Measurements from ENCODE around the gene RAP1GAP. TPM values are rescaled to one million over a fixed set of nuclear protein-coding genes. Genes with fewer than 3 reads are reported as not detected.

The RAP1GAP gene
- total RNA-seq (2014; rRNA removed; shearing (Covaris generic)) (0.97 TPM in 1 of 2 replicates, not detected in the other), polyA plus RNA-seq (2016; fragmentation: Nextera tagmentation; extraction: Ambion mirVana) (0.41 and 0.67 TPM in 2 replicates)

- Histone ChIP-seq H3K9ac (peak within 1 kb of the TSS; percentile 15; the same call in 1 of the 2 replicates), H3K27ac (no peak within 1 kb of the TSS), H3F3A (ENCODE audit: insufficient read depth) (peaks cover 24% of the 10 kb centered on the region), H3K79me2 (ENCODE audit: insufficient read depth) (no peaks in the 10 kb centered on the region), H3K4me1 (ENCODE audit: insufficient read depth) (peaks cover 30% of the 10 kb centered on the region), H3K4me3 (peak within 1 kb of the TSS; percentile 48), H2AFZ (no peak within 1 kb of the TSS), H3K4me2 (ENCODE audit: unreplicated experiment) (peak within 1 kb of the TSS; percentile 15), H3K9me3 (ENCODE audit: low read depth) (no peaks in the 10 kb centered on the region), H4K20me1 (ENCODE audit: insufficient read depth) (no peaks in the 10 kb centered on the region), H3K9me2 (ENCODE audit: insufficient read depth) (no peaks in the 10 kb centered on the region), H3K36me3 (ENCODE audit: low read depth) (no peaks in the 10 kb centered on the region), H3K27me3 (replicated peaks; ENCODE audit: insufficient read depth) (peaks cover 14% of the 10 kb centered on the region)
- DNase-seq, result peak; percentile 46
- WGBS, 2 experiments (ENCODE audit: low coverage in 1 of 2, low lambda C conversion rate in 2 of 2, missing lambda C conversion rate in 2 of 2), result 3% methylated on average over 30 to 37 of the region's 64 CpGs
- TF ChIP-seq EZH2 (IDR thresholded peaks at IDR 0.05; ENCODE audit: insufficient read depth, poor library complexity, severe bottlenecking) (no peak), EZH2phosphoT487 (IDR thresholded peaks at IDR 0.05; ENCODE audit: insufficient read depth, low read depth) (no peak)
- in situ Hi-C loops (cut with MboI), result loop anchor here (10.0 kb wide), 1 partner anchor 435 kb away; no protein-coding TSS in a partner anchor
Measured at GRCh38 chr1:21669258-21670058, at the start of gene RAP1GAP. Gene RAP1GAP, minus strand, starts transcription at chr1:21669357. Its CDS starts 49,325 bp downstream, at chr1:21620032.

GRCh38 chr1:21716169-21716568 is 47.0 kb upstream of the RAP1GAP start:
- no peaks in the 10 kb centered on the region for H3K9me2 ChIP-seq (ENCODE audit: insufficient read depth)
- no peaks in the 10 kb centered on the region for H4K20me1 ChIP-seq (ENCODE audit: insufficient read depth)
- peaks cover 54% of the 10 kb centered on the region for H3K36me3 ChIP-seq (ENCODE audit: low read depth)
- DNase-seq, result no peak
- H3K79me2 ChIP-seq (ENCODE audit: insufficient read depth), result no peaks in the 10 kb centered on the region; the same call in 1 of the 2 replicates
- no peak overlapping the region for H3K4me3 ChIP-seq
- H3K4me2 ChIP-seq (ENCODE audit: unreplicated experiment), result no peak overlapping the region
- no peaks in the 10 kb centered on the region for H3K4me1 ChIP-seq (ENCODE audit: insufficient read depth)
- no peak overlapping the region for H2AFZ ChIP-seq
- no peak overlapping the region for H3K9ac ChIP-seq
- no peak overlapping the region for H3K27ac ChIP-seq
- no peak for TF ChIP-seq EZH2phosphoT487 (IDR thresholded peaks at IDR 0.05; ENCODE audit: insufficient read depth, low read depth)
- no peak for TF ChIP-seq EZH2 (IDR thresholded peaks at IDR 0.05; ENCODE audit: insufficient read depth, poor library complexity, severe bottlenecking)
- H3K9me3 ChIP-seq (ENCODE audit: low read depth), result no peaks in the 10 kb centered on the region
- in situ Hi-C loops (cut with MboI), result no loop called here
- no peaks in the 10 kb centered on the region for H3K27me3 ChIP-seq (replicated peaks; ENCODE audit: insufficient read depth)
- 96 to 100% methylated on average over 2 of the region's 2 CpGs for WGBS, 2 experiments (ENCODE audit: low coverage in 1 of 2, low lambda C conversion rate in 2 of 2, missing lambda C conversion rate in 2 of 2)
- H3F3A ChIP-seq (ENCODE audit: insufficient read depth), result no peaks in the 10 kb centered on the region

GRCh38 chr1:21707891-21708290 is 38.7 kb upstream of the RAP1GAP start:
- no peak for DNase-seq
- H3K36me3 ChIP-seq (ENCODE audit: low read depth), result peaks cover 3% of the 10 kb centered on the region
- peaks cover 22% of the 10 kb centered on the region for H3K4me1 ChIP-seq (ENCODE audit: insufficient read depth)
- no peaks in the 10 kb centered on the region for H4K20me1 ChIP-seq (ENCODE audit: insufficient read depth)
- H3K4me3 ChIP-seq, result no peak overlapping the region
- no peaks in the 10 kb centered on the region for H3K9me3 ChIP-seq (ENCODE audit: low read depth)
- peaks cover 33% of the 10 kb centered on the region for H3F3A ChIP-seq (ENCODE audit: insufficient read depth)
- TF ChIP-seq EZH2phosphoT487 (IDR thresholded peaks at IDR 0.05; ENCODE audit: insufficient read depth, low read depth), result no peak
- TF ChIP-seq EZH2 (IDR thresholded peaks at IDR 0.05; ENCODE audit: insufficient read depth, poor library complexity, severe bottlenecking), result no peak
- no peaks in the 10 kb centered on the region for H3K9me2 ChIP-seq (ENCODE audit: insufficient read depth)
- H3K27ac ChIP-seq, result no peak overlapping the region
- no peaks in the 10 kb centered on the region for H3K27me3 ChIP-seq (replicated peaks; ENCODE audit: insufficient read depth)
- WGBS, 2 experiments (ENCODE audit: low coverage in 1 of 2, low lambda C conversion rate in 2 of 2, missing lambda C conversion rate in 2 of 2), result 92 to 98% methylated on average over 4 of the region's 4 CpGs
- in situ Hi-C loops (cut with MboI), result no loop called here
- H3K9ac ChIP-seq, result no peak overlapping the region
- no peak overlapping the region for H3K4me2 ChIP-seq (ENCODE audit: unreplicated experiment)
- H2AFZ ChIP-seq, result no peak overlapping the region
- H3K79me2 ChIP-seq (ENCODE audit: insufficient read depth), result no peaks in the 10 kb centered on the region

GRCh38 chr1:21707086-21707840 is 38.1 kb upstream of the RAP1GAP start:
- Histone ChIP-seq H3K4me2 (ENCODE audit: unreplicated experiment) (no peak overlapping the region), H3K9me3 (ENCODE audit: low read depth) (no peaks in the 10 kb centered on the region), H3K27me3 (replicated peaks; ENCODE audit: insufficient read depth) (no peaks in the 10 kb centered on the region), H4K20me1 (ENCODE audit: insufficient read depth) (no peaks in the 10 kb centered on the region), H3K4me1 (ENCODE audit: insufficient read depth) (peaks cover 26% of the 10 kb centered on the region), H3K9ac (no peak overlapping the region), H3K36me3 (ENCODE audit: low read depth) (peaks cover 7% of the 10 kb centered on the region), H3K4me3 (no peak overlapping the region), H3K27ac (no peak overlapping the region), H3F3A (ENCODE audit: insufficient read depth) (peaks cover 39% of the 10 kb centered on the region), H2AFZ (no peak overlapping the region), H3K9me2 (ENCODE audit: insufficient read depth) (no peaks in the 10 kb centered on the region), H3K79me2 (ENCODE audit: insufficient read depth) (no peaks in the 10 kb centered on the region)
- no peak for DNase-seq
- in situ Hi-C loops (cut with MboI), result no loop called here
- TF ChIP-seq EZH2phosphoT487 (IDR thresholded peaks at IDR 0.05; ENCODE audit: insufficient read depth, low read depth) (no peak), EZH2 (IDR thresholded peaks at IDR 0.05; ENCODE audit: insufficient read depth, poor library complexity, severe bottlenecking) (no peak)
- 87 to 91% methylated on average over 5 of the region's 5 CpGs for WGBS, 2 experiments (ENCODE audit: low coverage in 1 of 2, low lambda C conversion rate in 2 of 2, missing lambda C conversion rate in 2 of 2)
